Amniotic stem cell (primary cell): Measurements from ENCODE around the gene CLEC18C.
"Not testable (repeated sequence)": the region's sequence is repeated elsewhere in the genome, so short reads cannot be mapped to it uniquely, and the experiment has no call there.

ENCODE experiments used
- DNase-seq: peaks from one replicate; lab custom pipeline; 2025; lab: John Stamatoyannopoulos, UW

CLEC18C gene

GRCh38 chr16:70173212-70173837 is at the start of gene CLEC18C:
CLEC18C (plus strand) TSS chr16:70173787; CDS start chr16:70174279, 492 bp downstream.
- DNase-seq, result not testable (repeated sequence)

DNA sequence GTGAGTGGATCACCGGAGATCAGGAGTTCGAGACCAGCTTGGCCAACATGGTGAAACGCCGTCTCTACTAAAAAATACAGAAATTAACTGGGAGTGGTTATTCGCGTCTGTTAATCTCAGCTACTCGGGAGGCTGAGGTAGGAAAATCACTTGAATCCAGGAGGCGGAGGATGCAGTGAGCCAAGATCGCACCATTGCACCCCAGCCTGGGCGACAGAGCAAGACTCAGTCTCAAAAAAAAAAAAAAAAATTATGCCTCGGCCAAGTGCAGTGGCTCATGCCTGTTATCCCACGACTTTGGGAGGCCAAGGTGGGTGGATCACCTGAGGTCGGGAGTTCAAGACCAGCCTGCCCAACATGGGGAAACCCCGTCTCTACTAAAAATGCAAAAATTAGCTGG is 49.8 kb upstream of the CLEC18C start:
- DNase-seq, result not testable (repeated sequence)

GRCh38 chr16:70126226-70126625 is 47.4 kb upstream of the CLEC18C start:
- not testable (repeated sequence) for DNase-seq

- not testable (repeated sequence) for DNase-seq
Measured at GRCh38 chr16:70127706-70128105, 45.9 kb upstream of the CLEC18C start.

- DNase-seq, result not testable (repeated sequence)
Measured at GRCh38 chr16:70128844-70129243, 44.7 kb upstream of the CLEC18C start.

- not testable (repeated sequence) for DNase-seq
Measured at GRCh38 chr16:70135796-70136195, 37.8 kb upstream of the CLEC18C start.

- DNase-seq, result not testable (repeated sequence)
Measured at GRCh38 chr16:70136595-70136994, 37.0 kb upstream of the CLEC18C start.

DNA sequence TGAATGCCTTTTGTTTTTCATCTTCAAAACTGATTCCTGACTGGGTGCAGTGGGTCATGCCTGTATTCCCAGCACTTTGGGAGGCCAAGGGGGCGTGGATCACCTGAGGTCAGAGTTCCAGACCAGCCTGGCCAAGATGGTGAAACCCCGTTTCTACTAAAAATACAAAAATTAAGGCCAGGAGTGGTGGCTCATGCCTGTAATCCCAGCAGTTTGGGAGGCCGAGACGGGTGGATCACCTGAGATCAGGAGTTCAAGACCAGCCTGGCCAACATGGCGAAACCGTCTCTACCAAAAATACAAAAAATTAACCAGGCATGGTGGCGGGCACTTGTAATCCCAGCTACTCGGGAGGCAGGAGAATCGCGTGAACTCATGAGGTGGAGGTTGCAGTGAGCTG is 30.8 kb upstream of the CLEC18C start:
- DNase-seq, result not testable (repeated sequence)

DNA sequence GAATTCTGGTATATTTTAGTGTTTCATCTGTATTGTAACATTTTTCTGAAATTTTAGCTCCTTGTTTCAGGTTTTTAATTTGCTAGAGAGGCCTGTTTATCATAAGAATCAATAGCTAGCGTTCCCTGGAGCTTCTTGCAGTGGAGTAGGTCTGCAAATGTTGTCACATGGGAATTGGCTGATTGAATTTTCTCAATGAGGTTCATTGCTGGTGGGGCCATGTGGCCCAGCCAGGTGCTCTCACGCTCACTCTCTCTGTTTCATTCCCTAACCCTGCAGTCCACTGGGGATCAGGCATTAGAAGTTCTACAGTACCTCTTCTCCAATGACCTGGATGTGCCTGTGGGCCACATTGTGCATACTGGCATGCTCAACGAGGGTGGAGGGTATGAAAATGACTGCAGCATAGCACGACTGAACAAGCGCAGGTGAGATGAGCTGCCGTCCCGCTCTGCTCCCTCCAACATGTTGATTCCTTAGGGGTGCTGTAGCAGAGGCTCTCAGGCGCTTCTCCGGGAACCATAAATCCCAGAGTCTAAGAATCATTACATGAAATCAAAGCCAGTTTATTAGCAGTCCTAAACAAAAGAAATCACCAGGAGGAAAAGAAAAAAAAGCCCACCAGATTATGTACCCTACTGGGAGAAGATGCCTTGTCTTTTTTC is 30.2 kb upstream of the CLEC18C start:
- DNase-seq, result not testable (repeated sequence)

DNA sequence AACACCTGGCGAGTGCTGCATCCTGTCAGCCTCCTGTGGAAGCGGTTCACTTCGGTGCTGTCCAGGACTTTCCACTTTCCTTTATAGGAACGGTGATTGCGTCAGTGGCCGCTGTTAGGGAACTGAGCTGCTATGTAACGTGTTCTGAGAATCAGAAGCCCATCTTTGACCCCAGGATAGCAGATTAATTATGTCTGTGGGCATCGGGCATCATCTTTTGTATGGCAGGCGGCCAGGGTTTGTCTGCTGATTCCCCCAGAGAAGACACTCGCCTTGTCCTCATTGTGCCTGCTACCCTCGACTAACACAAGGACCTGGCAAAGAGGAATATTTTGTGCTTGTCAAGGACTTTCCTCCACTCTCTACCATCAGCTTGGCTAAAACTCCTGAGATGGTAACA is 25.7 kb upstream of the CLEC18C start:
- DNase-seq, result not testable (repeated sequence)

DNA sequence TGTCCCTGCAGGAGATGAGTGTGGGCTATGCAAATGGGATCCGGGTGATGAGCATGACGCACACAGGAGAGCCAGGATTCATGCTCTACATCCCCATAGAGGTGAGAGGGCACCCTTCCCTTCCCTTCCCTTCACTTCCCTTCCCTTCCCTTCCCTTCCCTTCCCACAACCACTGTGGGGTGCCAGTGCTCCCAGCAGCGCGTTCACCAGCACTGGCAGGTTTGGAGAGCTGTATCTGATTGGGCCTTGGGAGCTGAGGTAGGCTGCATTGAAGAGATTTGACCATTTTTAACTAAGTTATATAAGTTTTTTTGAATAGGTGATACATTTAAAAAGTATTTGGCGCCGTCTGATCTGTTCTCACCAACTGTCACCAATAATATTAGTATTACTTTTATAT is 25.1 kb upstream of the CLEC18C start:
- DNase-seq, result not testable (repeated sequence)

DNA sequence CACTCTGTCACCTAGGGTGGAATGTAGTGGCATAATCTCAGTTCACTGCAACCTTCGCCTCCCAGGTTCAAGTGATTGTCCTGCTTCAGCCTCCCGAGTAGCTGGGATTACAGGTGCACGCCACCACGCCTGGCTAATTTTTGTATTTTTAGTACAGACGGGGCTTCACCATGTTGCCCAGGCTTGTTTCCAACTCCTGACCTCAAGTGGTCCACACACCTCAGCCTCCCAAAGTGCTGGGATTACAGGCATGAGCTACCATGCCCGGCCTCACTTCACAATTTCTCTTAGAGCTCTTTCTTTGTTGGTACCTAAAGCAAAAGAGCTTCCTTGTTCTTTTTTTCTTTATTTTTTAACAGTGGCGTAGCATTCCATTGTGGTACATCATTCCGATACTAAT is 24.3 kb upstream of the CLEC18C start:
- not testable (repeated sequence) for DNase-seq

DNA sequence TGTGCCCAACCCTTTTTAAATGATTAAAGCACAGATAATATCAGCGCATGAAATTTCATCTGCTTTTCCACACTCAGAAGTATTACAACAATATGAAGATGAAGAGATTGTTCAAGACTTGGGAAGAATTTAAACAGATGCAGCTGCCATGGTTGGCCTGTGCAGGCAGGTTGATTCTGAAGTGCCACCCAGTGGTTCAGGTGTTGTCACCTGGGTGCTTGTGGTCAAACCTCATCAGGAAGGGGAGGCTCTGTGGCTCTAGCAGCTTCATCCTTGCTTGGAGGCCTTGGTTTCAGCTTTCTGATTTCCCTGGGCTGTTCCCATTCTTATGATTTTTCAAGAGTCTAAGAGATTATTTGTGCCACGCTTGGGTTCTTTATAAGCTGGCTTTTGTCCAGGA is 22.2 kb upstream of the CLEC18C start:
- no peak for DNase-seq

DNA sequence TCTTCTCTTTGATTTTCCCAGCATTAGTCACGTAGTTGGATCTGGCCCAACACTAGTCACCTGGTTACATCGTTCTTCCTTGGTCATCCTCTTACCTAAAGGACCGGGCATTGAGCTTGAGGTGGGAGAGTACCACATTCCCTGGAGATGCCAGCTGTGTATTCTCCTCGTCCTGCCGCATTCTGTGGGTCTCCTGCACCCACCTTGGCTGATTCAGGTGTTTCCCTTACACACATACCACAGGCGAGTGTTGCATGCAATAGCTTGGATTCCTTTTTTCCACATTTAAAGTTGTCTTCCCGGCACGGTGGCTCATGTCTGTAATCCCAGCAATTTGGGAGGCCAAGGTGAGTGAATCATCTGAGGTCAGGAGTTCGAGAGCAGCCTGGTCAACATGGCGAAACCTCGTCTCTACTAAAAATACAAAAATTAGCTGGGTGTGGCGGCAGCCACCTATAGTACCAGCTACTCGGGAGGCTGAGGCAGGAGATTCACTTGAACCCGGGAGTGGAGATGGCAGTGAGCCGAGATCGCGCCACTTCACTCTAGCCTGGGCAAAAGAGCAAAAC is 21.6 kb upstream of the CLEC18C start:
- no peak for DNase-seq

DNA sequence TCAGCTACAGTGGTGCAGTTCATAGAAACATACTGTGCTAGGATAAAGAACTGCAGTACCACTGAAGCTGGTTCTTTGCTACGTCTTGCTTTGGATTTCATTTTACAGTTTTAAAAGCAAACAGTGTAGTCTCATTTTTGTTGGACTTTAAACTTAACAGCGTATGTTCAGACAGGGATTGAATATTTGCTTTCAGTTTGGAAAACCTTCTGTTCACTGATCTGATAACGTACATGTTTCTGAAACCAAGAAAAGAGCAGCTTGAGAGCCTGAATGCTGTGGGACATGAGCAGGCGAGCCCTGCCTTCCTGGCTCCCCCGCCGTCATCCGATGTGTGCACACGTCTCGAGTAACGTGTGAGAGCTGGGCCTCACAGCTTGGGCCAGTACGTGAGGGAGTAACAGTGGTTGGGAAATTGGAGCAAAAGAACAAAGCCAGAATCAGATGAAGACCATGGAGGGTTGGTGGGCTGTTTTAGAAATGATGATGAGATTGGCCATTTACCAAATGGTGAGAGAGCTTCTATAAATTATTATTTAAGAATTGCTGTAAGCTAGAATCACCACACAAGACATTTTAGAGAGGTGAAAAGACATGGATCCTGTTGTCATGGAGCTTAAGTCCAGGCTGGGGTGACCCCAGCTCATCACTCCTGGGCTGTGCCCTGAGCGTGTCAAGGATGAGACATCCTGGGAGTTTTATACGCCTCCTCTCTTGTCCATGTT is 20.8 kb upstream of the CLEC18C start:
- DNase-seq, result no peak

DNA sequence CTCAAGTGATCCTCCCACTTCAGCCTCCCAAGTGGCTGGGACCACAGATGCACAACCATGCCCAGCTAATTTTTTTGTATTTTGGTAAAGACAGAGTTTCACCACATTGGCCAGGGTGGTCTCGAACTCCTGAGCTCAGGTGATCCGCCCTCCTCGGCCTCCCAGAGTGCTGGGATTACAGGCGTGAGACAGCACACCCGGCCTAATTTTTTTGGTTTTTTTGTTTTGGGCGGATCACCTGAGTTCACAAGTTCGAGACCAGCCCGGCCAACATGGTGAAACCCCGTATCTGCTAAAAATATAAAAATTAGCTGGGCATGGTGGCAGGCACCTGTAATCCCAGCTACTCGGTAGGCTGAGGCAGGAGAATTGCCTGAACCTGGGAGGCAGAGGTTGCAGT is 18.9 kb upstream of the CLEC18C start:
- DNase-seq, result not testable (repeated sequence)

GRCh38 chr16:70156207-70156978 is 17.2 kb upstream of the CLEC18C start:
- DNase-seq, result no peak

GRCh38 chr16:70157105-70157476 is 16.5 kb upstream of the CLEC18C start:
- DNase-seq, result no peak

- DNase-seq, result no peak
Measured at GRCh38 chr16:70157477-70158260, 15.9 kb upstream of the CLEC18C start.

DNA sequence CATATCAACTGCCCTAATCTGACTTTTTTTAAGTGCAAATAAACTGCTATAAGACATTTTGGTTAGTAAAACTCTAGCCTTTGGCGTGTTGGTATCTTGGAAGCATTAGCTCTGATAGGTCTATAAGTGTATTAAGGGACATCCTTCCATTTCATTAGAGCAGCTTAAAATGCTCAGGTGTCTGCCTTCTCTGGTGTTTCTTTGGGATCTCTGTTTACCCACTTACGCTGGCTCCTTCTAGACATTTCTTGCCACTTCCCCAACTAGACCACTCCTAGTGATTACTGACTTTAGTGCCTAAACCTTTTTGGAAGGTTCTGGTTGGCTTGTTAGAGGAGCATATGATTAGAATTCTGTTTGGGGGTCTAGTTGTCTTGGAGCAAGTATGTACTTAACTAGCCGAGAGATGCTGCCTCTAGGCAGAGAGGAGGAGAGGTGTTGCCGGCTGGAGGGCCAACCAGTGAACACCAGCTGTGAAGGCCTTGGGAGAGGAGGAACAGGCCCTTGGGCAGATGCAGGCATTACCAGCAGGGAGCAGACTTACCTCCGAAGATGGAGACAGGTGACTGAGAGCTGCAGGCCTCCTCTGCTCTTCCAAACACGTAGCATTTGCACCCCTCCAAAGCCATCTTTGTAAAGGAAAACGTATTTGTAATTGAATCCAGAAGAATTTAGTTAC is 15.2 kb upstream of the CLEC18C start:
- no peak for DNase-seq
